HG03432 (cell line): ENCODE measurements around the gene ARR3.
"Not testable (repeated sequence)": the region's sequence is repeated elsewhere in the genome, so short reads cannot be mapped to it uniquely, and the experiment has no call there.

ENCODE experiments used
- ATAC-seq: cut with Tn5 transposase; IDR thresholded peaks from one replicate; pipeline ENCODE4 v1.9.1; 2021; ENCODE audit warnings: mild to moderate bottlenecking, moderate library complexity; ENCODE audit not compliant: unreplicated experiment

Gene ARR3

DNA sequence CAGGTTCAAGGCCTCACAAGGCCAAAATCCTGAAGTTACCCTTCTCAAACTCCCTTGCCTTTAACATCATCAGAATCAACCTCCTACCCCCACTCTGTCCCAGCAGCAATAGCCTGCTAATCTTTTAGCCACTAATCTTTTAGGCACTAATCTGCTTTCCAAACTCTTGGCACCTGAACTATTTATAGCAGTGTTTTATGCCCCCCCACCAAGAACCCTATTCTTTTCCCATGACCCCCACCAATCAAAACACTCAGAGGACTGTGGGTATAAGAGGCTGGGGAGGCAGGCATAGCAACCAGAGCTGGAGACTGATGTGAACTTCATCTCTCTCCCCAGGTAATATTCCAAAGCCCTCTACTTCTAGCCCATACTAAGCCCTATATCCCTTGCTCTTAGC is at the start of gene ARR3:
Gene ARR3 (plus strand): TSS at position 301 of the 400 bp plus-strand sequence. CDS start 1,052 bp downstream, outside the sequence.
- ATAC-seq, result no peak

DNA sequence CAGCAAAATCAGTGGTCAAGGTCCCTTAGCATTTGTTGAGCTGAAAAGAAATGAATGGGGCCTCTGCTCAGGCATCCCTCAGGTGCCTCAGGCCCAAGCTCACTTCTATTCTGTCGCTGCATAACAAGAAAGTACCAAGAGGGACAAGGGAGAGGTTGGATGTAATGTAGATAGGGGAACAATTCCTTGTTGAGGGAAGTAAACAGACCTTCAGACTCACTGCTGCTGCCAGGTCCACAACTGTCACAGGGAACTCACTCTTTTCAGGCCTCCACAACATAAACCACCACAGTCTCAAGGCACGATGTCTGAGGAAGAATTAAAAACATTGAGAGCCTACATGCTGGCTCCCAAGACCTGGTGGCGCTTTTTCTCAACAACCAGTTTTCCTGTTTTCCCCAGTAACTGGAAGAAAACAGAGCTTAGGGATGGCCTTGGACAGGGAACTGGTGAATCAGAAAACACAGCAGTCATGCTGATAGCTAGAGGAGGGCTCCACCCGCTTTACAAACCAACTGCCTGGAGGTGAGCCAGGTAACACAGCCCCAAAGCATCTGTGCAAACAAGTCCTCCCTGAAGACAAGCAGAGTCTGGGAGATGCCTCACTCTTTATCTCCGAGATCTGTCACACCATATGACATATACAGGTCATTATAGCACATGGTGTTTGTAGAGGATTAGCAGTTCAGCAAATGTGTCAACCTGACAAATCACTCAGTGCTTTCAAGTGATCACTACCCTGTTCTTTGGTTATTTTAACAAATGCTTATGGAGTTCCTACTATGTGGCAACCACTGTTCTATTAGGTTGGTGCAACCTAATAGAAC is 48.0 kb upstream of the ARR3 start:
- no peak for ATAC-seq

DNA sequence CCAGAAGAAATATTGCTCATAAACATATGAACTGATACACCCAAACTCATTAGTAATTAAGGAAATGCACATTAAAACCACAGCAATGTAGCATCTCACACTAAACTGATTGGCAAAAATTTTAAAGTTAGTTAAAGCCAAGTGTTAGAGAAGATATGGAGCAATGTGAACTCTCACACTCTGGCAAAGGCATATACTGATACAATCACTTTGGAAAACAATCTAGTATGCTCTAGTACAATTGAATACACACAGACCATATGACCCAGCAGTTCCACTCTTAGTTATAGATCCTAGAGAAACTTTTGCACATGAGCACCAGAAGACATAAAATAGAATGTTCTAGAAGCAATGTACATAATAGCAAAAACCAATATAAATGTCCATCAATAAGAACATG is 42.1 kb upstream of the ARR3 start:
- no peak for ATAC-seq

DNA sequence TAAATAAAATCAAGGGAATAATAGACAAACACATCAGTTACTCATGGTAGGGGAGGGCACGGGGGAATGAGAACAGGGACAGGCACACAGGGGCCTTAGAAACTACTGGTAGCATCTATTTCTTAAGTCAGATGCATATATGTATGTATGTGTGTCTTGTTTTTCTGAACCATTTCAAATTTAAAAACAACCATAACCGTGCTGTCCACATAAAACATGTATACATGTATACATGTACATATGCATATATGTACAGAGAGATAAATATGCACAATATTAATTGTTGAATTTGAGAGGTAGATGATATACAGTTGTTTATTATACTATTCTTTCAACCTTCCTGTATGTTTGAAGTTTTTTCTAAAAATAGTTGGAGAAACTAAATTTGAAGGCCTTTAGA is 41.4 kb upstream of the ARR3 start:
- no peak for ATAC-seq

DNA sequence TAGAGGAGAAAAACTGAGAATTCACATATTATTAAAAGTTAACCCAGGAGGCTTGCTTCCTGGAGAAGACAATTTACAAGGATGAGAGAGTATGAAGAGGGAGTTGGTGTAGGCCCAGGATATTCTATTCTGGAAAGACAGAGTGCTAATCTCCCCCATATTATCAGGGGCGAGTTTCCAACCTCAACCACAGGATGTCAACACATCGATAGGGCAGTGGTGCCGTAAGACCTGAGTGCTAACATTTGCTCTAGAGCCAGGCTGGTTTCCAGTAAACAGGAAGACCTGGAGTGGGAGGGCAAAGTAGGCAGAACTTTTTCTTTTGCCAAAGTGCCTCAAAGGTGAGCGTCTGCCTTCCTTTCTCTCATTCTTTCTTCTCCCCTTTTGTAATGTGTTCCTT is 36.5 kb upstream of the ARR3 start:
- no peak for ATAC-seq

DNA sequence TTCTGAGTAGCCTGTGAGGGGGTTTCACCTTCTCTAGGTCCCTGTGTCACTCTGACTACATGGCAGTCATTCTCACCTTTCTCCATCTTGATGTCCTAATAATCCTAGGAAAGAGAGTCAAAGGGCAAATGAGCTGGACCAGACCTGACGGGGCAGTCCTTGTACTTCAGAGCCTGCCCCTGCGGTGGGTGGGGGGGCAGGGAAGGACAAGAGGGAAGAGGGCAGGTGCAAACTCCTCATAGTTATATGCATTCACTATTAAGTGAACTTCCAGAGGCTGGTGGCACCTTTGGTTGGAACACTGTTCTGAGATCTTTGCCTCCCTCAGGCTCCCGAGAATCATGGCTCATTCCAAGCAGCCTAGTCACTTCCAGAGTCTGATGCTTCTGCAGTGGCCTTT is 33.8 kb upstream of the ARR3 start, which contains the start of gene AWAT1:
Gene AWAT1 (plus strand): TSS at position 301 of the 400 bp plus-strand sequence. CDS start 41 bp downstream, at position 342.
- ATAC-seq, result no peak

DNA sequence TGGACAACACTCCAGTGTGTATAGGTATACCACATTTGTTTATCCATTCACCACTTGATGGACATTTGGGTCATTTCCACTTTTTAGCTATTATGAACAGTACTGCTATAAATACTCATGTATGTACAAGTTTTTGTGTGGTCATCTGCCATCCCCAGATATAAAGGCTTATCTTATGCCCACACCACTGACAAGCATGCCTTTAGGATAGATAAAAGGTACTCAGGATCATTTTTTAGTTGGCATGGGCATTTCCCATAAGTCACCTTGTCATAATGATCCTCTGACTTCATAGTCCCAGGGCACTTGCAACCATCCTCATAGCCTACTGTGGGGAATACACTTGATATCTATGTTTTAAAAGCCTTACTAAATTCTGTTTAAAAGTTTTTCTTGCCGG is 27.4 kb upstream of the ARR3 start:
- ATAC-seq, result no peak

DNA sequence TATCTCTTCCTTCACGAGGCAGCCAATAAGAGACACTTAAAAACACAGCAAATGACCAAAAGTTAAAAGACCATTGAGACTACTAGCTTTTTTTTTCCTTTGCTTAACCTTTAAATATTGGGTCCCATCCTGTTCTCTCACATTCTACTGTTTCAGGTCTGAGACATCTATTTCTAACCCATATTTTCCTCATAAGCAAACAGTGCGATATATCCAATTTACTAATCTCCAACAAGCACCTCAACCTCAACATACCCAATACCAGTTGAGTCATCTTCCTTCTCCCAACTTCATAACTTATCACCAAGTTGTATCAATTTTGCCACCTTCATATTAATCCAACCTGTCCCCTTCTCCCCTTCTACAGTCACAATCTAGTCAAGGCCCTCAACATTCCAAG is 26.6 kb upstream of the ARR3 start:
- ATAC-seq, result no peak

DNA sequence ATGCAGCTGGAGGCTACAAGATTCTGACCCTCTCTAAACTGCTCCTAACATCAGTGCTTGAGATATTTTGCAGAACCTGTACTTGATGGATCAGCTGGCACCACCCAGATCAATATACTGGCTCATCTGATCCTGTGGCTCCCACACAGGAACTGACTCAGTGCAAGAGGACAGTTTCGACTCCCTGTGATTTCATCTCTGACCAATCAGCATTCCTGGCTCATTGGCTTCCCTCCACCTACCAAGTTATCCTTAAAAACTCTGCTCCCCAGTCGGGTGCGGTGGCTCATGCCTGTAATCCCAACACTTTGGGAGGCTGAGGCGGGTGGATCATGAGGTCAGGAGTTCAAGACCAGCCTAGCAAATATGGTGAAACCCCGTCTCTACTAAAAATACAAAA is 24.5 kb upstream of the ARR3 start:
- ATAC-seq, result not testable (repeated sequence)

DNA sequence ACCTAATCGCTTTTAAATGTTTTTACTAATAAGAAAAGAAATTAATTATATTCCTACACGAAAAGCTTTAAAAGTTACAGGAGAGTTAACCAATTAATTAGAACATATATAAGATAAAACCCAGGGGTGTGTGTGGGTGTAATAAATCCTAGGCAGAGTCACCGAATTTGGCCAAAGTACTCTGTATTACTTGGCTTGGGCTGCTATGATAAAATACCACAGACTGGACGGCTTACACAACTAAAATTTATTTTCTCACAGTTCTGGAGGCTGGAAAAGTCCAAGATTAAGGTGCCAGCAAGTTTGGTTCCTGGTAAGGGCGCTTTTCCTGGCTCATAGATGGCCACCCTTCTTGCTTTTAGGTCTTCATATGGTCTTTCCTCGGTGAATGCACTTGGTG is 23.3 kb upstream of the ARR3 start:
- ATAC-seq, result no peak

DNA sequence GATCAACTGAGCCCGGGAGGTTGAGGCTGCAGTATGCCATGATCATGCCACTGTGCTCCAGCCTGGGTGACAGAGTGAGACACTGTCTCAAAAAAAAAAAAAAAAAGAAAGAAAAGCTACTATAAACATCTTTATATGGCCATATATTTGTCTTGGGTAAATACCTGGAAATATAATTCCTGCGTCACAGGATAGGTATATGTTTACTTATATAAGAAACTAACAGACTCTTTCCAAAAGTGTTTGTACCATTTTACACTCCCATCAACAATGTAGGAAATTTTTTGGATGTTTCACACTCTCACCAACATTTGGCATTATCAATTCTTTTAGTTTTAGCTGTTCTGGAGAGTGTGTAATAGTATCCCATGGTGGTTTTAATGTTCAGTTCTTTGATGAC is 20.9 kb upstream of the ARR3 start:
- no peak for ATAC-seq

DNA sequence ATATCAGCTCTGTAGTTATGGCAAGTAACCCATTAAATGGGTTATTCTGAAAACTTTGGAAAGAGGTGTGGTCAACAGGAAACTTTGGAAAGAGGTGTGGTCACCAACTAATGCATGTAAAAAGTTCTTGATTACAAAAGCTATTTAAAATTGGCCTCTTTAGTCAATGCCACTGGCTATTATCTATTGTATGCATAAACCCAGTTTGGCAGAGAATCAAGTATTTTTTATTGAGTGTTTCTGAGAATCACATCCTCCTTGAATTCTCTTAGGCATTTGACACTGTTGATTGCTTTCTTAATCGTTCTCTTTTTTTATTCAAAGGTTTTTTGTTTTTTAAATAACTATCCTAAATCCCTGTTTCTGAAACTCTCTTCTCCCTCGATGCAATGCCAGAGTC is 15.6 kb upstream of the ARR3 start:
- no peak for ATAC-seq

DNA sequence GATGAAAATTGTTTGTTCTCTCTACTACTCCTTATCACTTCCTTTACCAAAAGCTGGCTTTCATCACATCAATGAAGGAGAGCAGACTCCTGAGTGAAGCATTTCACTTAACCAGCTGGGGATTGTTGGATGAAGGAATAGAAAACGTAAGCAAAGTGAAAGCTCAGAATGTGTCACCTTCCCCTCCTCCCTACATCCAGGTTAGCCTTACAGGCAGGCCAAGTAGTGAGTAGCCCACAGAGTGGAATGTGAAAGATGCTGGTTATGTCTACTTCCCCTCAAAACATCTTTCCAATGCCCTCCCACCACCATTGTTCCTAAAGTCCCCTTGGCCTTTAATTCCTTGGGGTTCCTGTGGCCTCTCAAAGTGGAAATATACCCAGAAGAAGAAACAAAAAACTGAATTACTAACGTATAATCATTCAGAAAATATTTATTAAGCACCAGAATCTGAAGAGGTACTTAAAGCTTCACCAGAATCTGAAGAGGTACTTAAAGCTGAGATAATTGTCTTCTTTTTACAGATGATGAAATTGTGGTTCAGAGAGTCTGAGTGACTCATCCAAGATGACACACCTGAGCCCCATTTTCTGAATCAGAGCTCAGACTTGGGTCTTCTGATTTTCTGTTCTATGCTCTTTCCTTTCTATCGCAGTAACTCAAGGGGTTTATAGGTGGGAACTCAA is 14.6 kb upstream of the ARR3 start:
- ATAC-seq, result no peak

DNA sequence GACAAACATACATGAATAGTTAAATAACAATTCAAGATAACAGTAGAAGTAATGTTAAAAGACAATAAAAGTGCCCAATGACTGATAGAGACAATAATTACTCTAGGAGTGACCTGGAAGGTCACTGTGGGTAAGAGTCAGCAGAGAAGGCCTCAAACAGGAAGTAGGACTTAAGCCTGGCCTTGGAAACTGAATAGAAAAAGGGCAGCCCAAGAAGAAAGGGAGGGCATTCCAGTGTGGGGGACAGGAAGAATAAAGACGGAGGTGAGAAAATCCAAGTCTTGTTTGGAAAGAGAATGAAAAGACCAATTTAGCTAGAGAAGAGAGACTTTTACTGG is 14.1 kb upstream of the ARR3 start:
- ATAC-seq, result no peak

DNA sequence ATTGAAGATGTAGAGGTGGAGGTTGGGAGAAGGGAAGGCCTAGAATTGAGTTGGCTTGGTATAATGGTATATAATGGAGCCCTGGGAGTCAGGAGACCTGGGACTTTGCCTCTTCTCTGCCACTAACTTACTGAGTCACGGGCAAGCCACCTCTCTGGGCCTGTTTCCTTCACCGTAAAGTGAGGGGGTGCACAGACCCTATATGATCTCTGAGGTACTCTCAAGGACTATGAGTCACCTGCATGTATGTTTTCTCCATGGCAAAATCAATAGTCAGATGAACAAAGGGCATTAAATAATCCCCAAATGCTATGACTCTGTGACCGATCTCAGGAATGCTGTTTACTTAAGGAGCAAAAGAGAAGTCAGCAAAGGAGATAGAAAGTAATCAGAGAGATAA is 13.2 kb upstream of the ARR3 start:
- no peak for ATAC-seq

DNA sequence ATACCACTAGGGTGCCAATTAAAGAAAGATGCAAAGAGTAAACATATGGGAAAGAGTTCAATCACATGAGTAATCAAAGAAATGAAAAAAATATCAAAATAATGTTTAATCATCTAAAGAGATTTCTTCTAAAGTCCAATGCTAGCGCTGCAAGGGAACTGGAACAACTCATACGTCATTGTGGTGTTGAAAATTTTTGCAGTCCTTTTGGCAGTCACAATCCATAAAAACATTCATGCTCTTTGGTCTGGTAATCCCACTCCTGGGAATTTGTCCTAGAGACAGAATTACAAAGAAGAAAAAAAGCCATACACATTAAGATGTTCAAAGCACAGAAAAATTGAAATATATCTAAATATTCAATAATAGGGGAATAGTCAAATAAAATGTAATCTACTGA is 12.7 kb upstream of the ARR3 start:
- no peak for ATAC-seq

DNA sequence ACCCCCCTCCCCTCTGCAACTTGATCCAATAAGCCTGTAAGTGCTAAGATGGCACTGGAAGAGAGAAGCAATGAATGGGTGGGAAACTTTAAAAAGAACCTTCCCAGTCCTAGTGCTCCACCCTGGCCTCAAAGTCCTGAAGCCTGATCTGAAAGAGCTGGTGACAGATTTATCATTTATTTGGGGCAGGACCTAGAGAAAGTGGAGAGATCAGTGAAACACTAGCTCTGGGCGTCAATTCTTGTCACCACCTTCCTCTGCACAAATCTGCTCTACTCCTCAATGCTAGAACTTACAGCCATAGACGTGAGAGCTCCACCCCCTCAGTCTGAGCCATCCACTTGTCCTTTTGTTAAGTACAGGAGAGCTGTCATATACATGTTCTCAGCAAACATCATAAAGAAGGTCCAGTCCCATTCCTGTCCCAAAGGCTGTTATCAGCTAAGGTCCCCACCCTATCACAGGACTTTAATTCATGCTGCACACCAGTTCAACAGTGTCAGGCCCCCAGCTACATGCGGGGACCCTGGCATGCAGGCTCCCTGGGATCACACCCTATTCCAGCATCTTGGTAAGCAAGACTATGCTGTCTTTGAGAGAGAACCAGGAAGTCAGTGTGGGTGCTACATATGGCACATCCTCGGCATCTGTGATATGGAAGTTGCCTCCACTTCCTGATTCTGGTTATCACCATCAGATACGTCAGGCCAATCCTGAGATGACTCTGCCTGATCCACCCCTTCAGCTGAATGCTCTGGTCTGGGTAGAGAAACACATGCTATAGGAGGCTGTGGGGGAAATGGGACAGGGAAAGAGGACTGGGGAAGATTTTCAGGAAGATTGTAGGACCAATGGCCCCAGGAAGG is 10.5 kb upstream of the ARR3 start:
- ATAC-seq, result no peak

DNA sequence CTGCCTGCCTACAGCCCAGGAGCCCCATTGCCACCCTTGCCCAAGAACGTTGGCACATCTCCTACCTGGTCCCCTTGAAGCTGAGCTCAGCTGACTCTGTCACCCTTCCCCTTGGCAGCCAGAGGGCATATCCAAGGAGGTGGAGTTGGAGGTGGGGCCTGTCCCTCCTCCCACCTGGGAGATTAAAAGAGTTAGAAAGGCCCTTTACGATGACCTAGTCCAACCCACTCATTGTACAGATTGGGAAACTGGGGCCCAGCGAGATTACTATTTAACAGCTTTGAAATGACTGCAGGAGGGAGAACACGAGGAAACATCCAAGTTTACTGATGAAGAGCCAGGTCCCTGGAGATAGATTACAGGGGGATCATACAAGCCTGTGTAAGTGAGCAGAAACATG is 8.0 kb upstream of the ARR3 start, which contains the start of gene P2RY4:
Gene P2RY4 (minus strand): TSS at position 101 of the 400 bp plus-strand sequence. CDS start 580 bp downstream, outside the sequence.
- no peak for ATAC-seq

DNA sequence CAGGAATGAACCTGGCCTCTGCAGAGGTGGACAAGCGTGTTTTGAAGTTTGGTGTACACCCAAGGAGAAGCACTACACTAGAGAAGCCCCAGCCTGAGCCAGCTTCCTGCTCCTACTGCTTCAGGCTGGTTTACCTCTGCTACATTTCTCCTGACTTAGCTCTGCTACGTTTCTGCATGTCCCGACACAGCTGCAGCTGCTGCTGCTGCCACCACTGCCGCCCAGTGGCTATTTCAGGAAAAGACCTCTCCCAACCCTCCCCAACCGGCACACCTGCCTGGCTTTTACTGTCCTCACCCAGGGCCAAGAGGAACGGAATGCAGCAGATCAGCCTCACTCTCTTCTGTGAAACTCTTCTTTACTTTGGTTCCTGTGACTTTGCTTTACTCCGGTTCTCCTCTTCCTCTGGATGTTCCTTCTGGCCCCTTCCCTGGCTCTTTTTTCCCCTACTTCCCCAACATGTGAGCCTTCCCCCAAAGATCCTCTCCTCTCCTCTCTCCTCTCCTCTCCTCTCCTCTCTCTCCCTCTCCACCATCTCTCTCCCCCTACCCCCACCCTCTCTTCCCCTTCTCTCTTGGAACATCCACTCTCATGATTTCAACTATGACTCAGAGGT is 5.1 kb upstream of the ARR3 start:
- peak; percentile 54 for ATAC-seq

DNA sequence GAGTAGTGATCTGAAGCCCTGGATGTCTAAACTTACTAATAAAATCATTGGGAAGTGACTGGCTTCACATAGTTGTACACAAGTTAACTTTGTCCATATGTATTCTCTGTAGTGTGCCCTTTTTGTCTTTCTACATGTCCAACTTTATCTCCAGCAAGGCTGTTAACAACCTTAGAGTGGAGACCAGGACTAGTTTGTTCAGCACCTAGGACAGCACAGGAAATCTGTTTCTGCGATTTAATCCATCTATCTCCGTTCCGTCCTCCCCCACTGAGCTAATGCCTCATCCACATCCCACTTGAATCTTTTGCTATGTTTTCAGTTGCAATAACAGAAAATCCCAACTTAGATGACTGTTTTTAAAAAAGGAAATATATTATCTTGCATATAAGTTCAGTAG is 3.4 kb upstream of the ARR3 start:
- no peak for ATAC-seq

DNA sequence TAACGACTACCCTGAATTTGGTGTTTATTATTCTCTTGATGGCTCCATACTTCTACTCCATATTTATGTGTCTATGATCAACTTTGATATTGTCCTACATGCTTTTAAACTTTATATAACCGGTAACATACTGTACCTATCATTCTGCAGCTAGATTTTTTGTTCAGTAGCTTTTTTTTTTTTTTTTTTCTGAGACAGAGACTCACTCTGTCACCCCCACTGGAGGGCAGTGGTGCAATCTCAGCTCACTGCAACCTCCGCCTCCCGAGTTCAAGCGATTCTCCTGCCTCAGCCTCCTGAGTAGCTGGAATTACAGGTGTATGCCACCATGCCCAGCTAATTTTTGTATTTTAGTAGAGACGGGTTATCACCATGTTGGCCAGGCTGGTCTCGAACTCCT is 5.9 kb downstream of the ARR3 start:
- not testable (repeated sequence) for ATAC-seq
